ENCODE results near the gene BMP10.
"Not testable (repeated sequence)": the region's sequence is repeated elsewhere in the genome, so short reads cannot be mapped to it uniquely, and the experiment has no call there.

BMP10 gene

GRCh38 chr2:68901199-68901514 lies 30.0 kb upstream of the BMP10 start:
- peak; percentile 16 for TF ChIP-seq CTCF (IDR thresholded peaks at IDR 0.05; ENCODE audit: control extremely low read depth, extremely low read depth, low read depth, missing control alignments)
- ChIA-PET POLR2A (no interaction called here), CTCF (interaction anchor here (0.9 to 1.9 kb wide), 5 partner anchors 14 to 438 kb away, joined by 3 to 7 read pairs (median 3); no protein-coding TSS in a partner anchor)
- no peak for DNase-seq (ENCODE audit: extremely low spot score)

DNA sequence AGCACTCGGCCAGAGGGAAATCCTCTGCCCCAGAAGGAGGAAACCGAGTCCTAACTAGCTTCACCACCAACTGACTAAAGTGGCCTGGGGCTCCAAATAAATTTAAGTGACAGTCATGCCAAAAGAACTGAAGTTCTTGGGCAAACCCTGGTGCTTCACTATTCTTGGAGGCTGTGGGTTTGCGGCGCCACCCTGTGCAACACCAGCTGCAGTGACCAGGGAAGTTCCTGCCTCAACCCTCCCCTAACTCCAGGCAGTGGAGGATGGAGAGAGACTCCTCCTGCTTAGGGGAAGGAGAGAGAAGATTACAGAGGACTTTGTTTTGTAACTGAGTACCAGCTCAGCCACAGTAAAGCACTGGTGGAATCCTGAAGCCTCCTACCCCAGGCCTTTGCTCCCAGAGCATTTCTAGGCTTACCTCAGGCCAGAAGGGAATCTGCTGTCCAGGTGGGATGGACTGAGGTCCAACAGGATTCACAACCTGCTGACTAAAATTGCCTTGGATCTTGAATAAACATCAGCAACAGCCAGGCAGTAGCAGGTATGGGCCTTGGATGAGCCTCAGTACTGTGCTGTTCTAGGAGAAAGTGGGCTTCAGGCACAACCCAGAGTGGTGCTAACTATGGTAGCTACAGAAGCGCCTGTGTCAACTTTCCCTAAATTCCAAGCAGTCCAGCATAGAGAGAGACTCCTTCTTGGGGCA lies 29.4 kb upstream of the BMP10 start:
- POLR2A ChIA-PET, result no interaction called here
- no peak for TF ChIP-seq CTCF (IDR thresholded peaks at IDR 0.05; ENCODE audit: control extremely low read depth, extremely low read depth, low read depth, missing control alignments)
- CTCF ChIA-PET, result interaction anchor here (1.0 to 1.9 kb wide), 5 partner anchors 14 to 437 kb away, joined by 3 to 7 read pairs (median 3); no protein-coding TSS in a partner anchor
- DNase-seq (ENCODE audit: extremely low spot score), result no peak

DNA sequence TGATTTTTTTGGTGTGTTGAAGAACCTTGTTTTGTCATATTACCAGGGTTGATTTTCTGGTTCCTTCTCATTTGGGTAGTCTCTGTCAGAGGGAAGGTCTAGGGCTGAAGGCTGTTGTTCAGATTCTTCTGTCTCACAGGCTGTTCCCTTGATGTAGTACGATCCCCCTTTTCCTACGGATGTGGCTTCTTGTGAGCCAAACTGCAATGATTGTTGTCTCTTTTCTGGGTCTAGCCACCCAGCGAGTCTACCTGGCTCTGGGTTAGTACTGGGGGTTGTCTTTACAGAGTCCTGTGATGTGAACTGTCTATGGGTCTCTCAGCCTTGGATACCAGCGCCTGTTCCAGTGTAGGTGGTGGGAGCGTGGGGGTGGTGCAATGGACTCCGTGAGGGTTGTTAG lies 24.8 kb upstream of the BMP10 start:
- DNase-seq (ENCODE audit: extremely low spot score); POLR2A ChIA-PET: not testable (repeated sequence)
- CTCF ChIA-PET, result interaction anchor here (1.0 to 4.2 kb wide), 4 partner anchors 12 to 57 kb away, joined by 3 to 22 read pairs (median 3); no protein-coding TSS in a partner anchor

DNA sequence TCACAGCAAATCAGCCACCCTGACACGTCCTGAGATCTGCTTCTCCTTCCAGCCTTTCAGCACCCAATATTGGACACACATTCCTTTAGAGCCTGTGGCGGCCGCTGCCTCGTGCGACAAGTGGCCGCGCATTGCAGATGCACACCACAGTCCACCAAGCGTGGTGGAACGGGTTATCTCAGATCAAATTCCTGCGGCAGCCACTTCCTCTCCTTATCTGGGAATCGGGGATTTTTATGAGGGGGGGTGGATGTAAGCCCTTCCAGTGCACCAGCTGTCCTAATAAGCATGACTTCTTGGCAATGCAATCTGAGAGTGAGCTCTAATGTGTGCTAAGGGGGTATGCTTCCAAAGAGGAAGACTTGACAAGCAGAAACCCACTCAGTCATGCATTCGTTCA lies 18.3 kb upstream of the BMP10 start:
- ChIA-PET POLR2A (no interaction called here), CTCF (interaction anchor here (1.4 to 2.2 kb wide), 2 partner anchors 19 to 39 kb away, joined by 4 to 12 read pairs; no protein-coding TSS in a partner anchor)
- no peak for DNase-seq (ENCODE audit: extremely low spot score)
- TF ChIP-seq CTCF (IDR thresholded peaks at IDR 0.05; ENCODE audit: control extremely low read depth, extremely low read depth, low read depth, missing control alignments), result no peak

DNA sequence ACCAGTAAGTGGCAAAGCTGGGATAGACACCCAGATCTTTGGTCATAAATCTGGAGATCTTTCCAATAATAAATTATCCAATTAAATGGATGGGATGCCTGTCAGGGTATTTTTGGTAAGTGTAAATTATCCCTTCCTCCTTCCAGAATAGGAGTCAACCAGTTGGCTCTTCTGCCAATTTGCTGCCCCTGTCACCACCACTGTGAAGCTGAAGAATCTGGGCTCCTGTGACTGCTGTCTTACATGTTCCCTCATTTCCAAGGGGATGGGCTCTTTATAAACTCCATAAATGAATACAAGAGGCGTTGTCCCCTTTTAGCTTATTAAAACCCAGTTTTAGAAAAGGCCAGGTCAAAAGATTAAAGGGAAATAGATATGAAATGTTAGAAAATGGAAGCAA lies 17.8 kb upstream of the BMP10 start:
- no peak for TF ChIP-seq CTCF (IDR thresholded peaks at IDR 0.05; ENCODE audit: control extremely low read depth, extremely low read depth, low read depth, missing control alignments)
- ChIA-PET POLR2A (no interaction called here), CTCF (interaction anchor here (1.4 to 2.2 kb wide), 2 partner anchors 19 to 38 kb away, joined by 4 to 12 read pairs; no protein-coding TSS in a partner anchor)
- no peak for DNase-seq (ENCODE audit: extremely low spot score)

- DNase-seq (ENCODE audit: extremely low spot score), result no peak
- CTCF ChIA-PET, result interaction anchor here (1.0 to 2.2 kb wide), 2 partner anchors 20 to 38 kb away, joined by 3 to 12 read pairs; no protein-coding TSS in a partner anchor
- TF ChIP-seq CTCF (IDR thresholded peaks at IDR 0.05; ENCODE audit: control extremely low read depth, extremely low read depth, low read depth, missing control alignments), result no peak
- POLR2A ChIA-PET, result no interaction called here
Measured at GRCh38 chr2:68888038-68888704, 17.0 kb upstream of the BMP10 start.

DNA sequence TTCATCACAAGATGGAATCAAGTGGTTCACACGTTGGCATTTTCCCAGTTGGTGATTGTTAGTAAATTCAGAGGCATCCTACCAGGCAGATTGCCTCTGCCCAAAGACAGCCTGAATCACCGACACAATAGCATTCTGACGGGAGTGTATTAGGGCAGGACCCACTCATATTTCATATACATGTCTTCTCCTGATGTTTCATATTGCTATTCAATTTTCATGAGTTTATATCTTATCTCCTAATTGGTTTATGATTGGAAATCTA lies 14.5 kb upstream of the BMP10 start:
- POLR2A ChIA-PET, result no interaction called here
- no peak for DNase-seq (ENCODE audit: extremely low spot score)
- CTCF ChIA-PET, result no interaction called here
- TF ChIP-seq CTCF (IDR thresholded peaks at IDR 0.05; ENCODE audit: control extremely low read depth, extremely low read depth, low read depth, missing control alignments), result no peak

Data from GM10248 (cell line).